Cardiac atrium fibroblast (primary cell): ENCODE results near the gene MEP1A. TPM values are rescaled to one million over a fixed set of nuclear protein-coding genes. Genes with fewer than 3 reads are reported as not detected.

Experiments
- total RNA-seq: library from RNA; depleted of rRNA; stranded (reverse); fragments of >200 nt; gene quantifications from 2 replicates; pipeline ENCODE4 v1.2.3, GENCODE V29; 2015

The MEP1A gene
- total RNA-seq: not detected in 2 replicates

DNA sequence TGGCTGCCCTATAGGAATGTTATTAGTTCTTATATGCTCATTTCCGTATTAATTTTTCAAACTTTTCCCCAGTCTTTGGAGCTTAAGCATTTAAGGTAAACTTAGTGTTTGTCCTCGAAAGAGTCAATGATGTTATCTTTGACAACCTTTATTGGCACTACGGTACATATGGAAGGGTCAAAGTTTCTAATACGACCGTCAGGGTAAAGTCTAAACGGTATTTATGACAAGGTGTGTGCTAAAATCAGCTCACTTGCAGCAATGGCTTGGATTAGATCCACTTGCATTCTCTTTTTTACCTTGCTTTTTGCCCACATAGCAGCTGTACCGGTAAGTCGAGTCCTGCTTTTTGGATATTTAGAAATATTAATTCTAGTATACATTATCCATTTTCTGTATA, at the start of gene MEP1A:
Gene MEP1A, plus strand, starts transcription at position 252 of the 400 bp plus-strand sequence. Its CDS starts 10 bp downstream, at position 262.

GRCh38 chr6:46746696-46747095, 46.5 kb upstream of the MEP1A start, which contains the start of gene ANKRD66:
TSS of gene ANKRD66 (plus strand) at chr6:46746933. CDS start at chr6:46751949, 5,016 bp downstream.

Other genes with a start within 250 kb of the MEP1A start
- gene CYP39A1, start 140.6 kb upstream of the MEP1A start, total RNA-seq: not detected in 2 replicates
- gene SLC25A27, start 140.4 kb upstream of the MEP1A start, total RNA-seq: 0.90 and 2.3 TPM in 2 replicates
- not detected in 2 replicates for gene TDRD6, start 105.5 kb upstream of the MEP1A start, total RNA-seq
- not detected in 2 replicates for gene PLA2G7, start 58.0 kb upstream of the MEP1A start, total RNA-seq
- not detected in 2 replicates for gene ANKRD66, start 46.5 kb upstream of the MEP1A start, total RNA-seq
- gene ADGRF5, start 128.5 kb downstream of the MEP1A start, total RNA-seq: 3.4 and 7.9 TPM in 2 replicates
- gene ADGRF1, start 248.9 kb downstream of the MEP1A start, total RNA-seq: not detected in 2 replicates